ENCODE results near the gene TMEM80. TPM values are rescaled to one million over a fixed set of nuclear protein-coding genes. Genes with fewer than 3 reads are reported as not detected.

TMEM80 gene
- total and polyA plus RNA-seq, 4 donors, result 10.0 to 38.9 (median 22.9) TPM

- 66% methylated on average over 25 of the region's 27 CpGs for WGBS (ENCODE audit: insufficient coverage)
- Histone ChIP-seq H3K4me1 (ENCODE audit: control insufficient read depth, insufficient read depth, low read length) (peaks cover 17% of the 10 kb centered on the region), H3K27me3 (ENCODE audit: control insufficient read depth, insufficient read depth, low read length) (peaks cover 28% of the 10 kb centered on the region), H3K4me3 (ENCODE audit: low read depth, low read length) (no peak overlapping the region), H3K36me3 (ENCODE audit: control insufficient read depth, insufficient read depth, low read length) (peaks cover 57% of the 10 kb centered on the region), H3K27ac (ENCODE audit: low read depth, low read length) (no peak overlapping the region), H3K9me3 (ENCODE audit: control insufficient read depth, insufficient read depth, low read length) (no peaks in the 10 kb centered on the region)
- no peak for DNase-seq (ENCODE audit: low read depth in 4 of 6, low spot score in 6 of 6)
Measured at GRCh38 chr11:704781-705645, 9.4 kb downstream of the TMEM80 start.

GRCh38 chr11:705646-706438 lies 10.2 kb downstream of the TMEM80 start, which contains the start of gene EPS8L2:
TSS of gene EPS8L2 (plus strand) at chr11:706231. CDS start at chr11:709408, 3,177 bp downstream.
- no peak within 1 kb of the TSS for H3K4me3 ChIP-seq (ENCODE audit: low read depth, low read length)
- no peaks in the 10 kb centered on the region for H3K9me3 ChIP-seq (ENCODE audit: control insufficient read depth, insufficient read depth, low read length)
- peaks cover 28% of the 10 kb centered on the region for H3K27me3 ChIP-seq (ENCODE audit: control insufficient read depth, insufficient read depth, low read length)
- WGBS (ENCODE audit: insufficient coverage), result 9% methylated on average over 87 of the region's 90 CpGs
- peaks cover 23% of the 10 kb centered on the region for H3K4me1 ChIP-seq (ENCODE audit: control insufficient read depth, insufficient read depth, low read length)
- DNase-seq (ENCODE audit: low read depth in 4 of 6, low spot score in 6 of 6), result no peak
- H3K27ac ChIP-seq (ENCODE audit: low read depth, low read length), result no peak within 1 kb of the TSS
- H3K36me3 ChIP-seq (ENCODE audit: control insufficient read depth, insufficient read depth, low read length), result peaks cover 49% of the 10 kb centered on the region

- Histone ChIP-seq H3K4me1 (ENCODE audit: control insufficient read depth, insufficient read depth, low read length) (peaks cover 29% of the 10 kb centered on the region), H3K4me3 (ENCODE audit: low read depth, low read length) (no peak overlapping the region), H3K27me3 (ENCODE audit: control insufficient read depth, insufficient read depth, low read length) (peaks cover 28% of the 10 kb centered on the region), H3K9me3 (ENCODE audit: control insufficient read depth, insufficient read depth, low read length) (no peaks in the 10 kb centered on the region), H3K36me3 (ENCODE audit: control insufficient read depth, insufficient read depth, low read length) (peaks cover 45% of the 10 kb centered on the region), H3K27ac (ENCODE audit: low read depth, low read length) (no peak overlapping the region)
- WGBS (ENCODE audit: insufficient coverage), result 15% methylated on average over 18 of the region's 22 CpGs
- DNase-seq (ENCODE audit: low read depth in 4 of 6, low spot score in 6 of 6), result no peak
Measured at GRCh38 chr11:706439-706956, 10.9 kb downstream of the TMEM80 start.

GRCh38 chr11:706957-707816 lies 11.6 kb downstream of the TMEM80 start:
- Histone ChIP-seq H3K36me3 (ENCODE audit: control insufficient read depth, insufficient read depth, low read length) (peaks cover 38% of the 10 kb centered on the region), H3K4me1 (ENCODE audit: control insufficient read depth, insufficient read depth, low read length) (peaks cover 31% of the 10 kb centered on the region), H3K27me3 (ENCODE audit: control insufficient read depth, insufficient read depth, low read length) (peaks cover 28% of the 10 kb centered on the region), H3K9me3 (ENCODE audit: control insufficient read depth, insufficient read depth, low read length) (no peaks in the 10 kb centered on the region), H3K27ac (ENCODE audit: low read depth, low read length) (no peak overlapping the region), H3K4me3 (ENCODE audit: low read depth, low read length) (no peak overlapping the region)
- WGBS (ENCODE audit: insufficient coverage), result 43% methylated on average over 27 of the region's 30 CpGs
- no peak for DNase-seq (ENCODE audit: low read depth in 4 of 6, low spot score in 6 of 6)

- WGBS (ENCODE audit: insufficient coverage), result 64% methylated on average over 16 of the region's 16 CpGs
- no peak for DNase-seq (ENCODE audit: low read depth in 4 of 6, low spot score in 6 of 6)
- Histone ChIP-seq H3K9me3 (ENCODE audit: control insufficient read depth, insufficient read depth, low read length) (no peaks in the 10 kb centered on the region), H3K4me1 (ENCODE audit: control insufficient read depth, insufficient read depth, low read length) (peaks cover 34% of the 10 kb centered on the region), H3K27me3 (ENCODE audit: control insufficient read depth, insufficient read depth, low read length) (peaks cover 28% of the 10 kb centered on the region), H3K36me3 (ENCODE audit: control insufficient read depth, insufficient read depth, low read length) (peaks cover 31% of the 10 kb centered on the region), H3K4me3 (ENCODE audit: low read depth, low read length) (no peak overlapping the region), H3K27ac (ENCODE audit: low read depth, low read length) (no peak overlapping the region)
Measured at GRCh38 chr11:707817-708420, 12.3 kb downstream of the TMEM80 start.

GRCh38 chr11:708511-708910 lies 12.9 kb downstream of the TMEM80 start:
- H3K9me3 ChIP-seq (ENCODE audit: control insufficient read depth, insufficient read depth, low read length), result no peaks in the 10 kb centered on the region
- no peak overlapping the region for H3K4me3 ChIP-seq (ENCODE audit: low read depth, low read length)
- WGBS (ENCODE audit: insufficient coverage), result 89% methylated on average over 5 of the region's 7 CpGs
- peaks cover 28% of the 10 kb centered on the region for H3K27me3 ChIP-seq (ENCODE audit: control insufficient read depth, insufficient read depth, low read length)
- peaks cover 25% of the 10 kb centered on the region for H3K36me3 ChIP-seq (ENCODE audit: control insufficient read depth, insufficient read depth, low read length)
- peaks cover 33% of the 10 kb centered on the region for H3K4me1 ChIP-seq (ENCODE audit: control insufficient read depth, insufficient read depth, low read length)
- no peak for DNase-seq (ENCODE audit: low read depth in 4 of 6, low spot score in 6 of 6)
- H3K27ac ChIP-seq (ENCODE audit: low read depth, low read length), result no peak overlapping the region

- peaks cover 28% of the 10 kb centered on the region for H3K27me3 ChIP-seq (ENCODE audit: control insufficient read depth, insufficient read depth, low read length)
- H3K4me1 ChIP-seq (ENCODE audit: control insufficient read depth, insufficient read depth, low read length), result peaks cover 33% of the 10 kb centered on the region
- no peak for DNase-seq (ENCODE audit: low read depth in 4 of 6, low spot score in 6 of 6)
- H3K9me3 ChIP-seq (ENCODE audit: control insufficient read depth, insufficient read depth, low read length), result no peaks in the 10 kb centered on the region
- H3K27ac ChIP-seq (ENCODE audit: low read depth, low read length), result no peak overlapping the region
- peaks cover 17% of the 10 kb centered on the region for H3K36me3 ChIP-seq (ENCODE audit: control insufficient read depth, insufficient read depth, low read length)
- H3K4me3 ChIP-seq (ENCODE audit: low read depth, low read length), result no peak overlapping the region
- 71% methylated on average over 19 of the region's 27 CpGs for WGBS (ENCODE audit: insufficient coverage)
Measured at GRCh38 chr11:709109-709997, 13.7 kb downstream of the TMEM80 start.

GRCh38 chr11:714436-714835 lies 18.8 kb downstream of the TMEM80 start:
- peaks cover 19% of the 10 kb centered on the region for H3K4me1 ChIP-seq (ENCODE audit: control insufficient read depth, insufficient read depth, low read length)
- H3K36me3 ChIP-seq (ENCODE audit: control insufficient read depth, insufficient read depth, low read length), result no peaks in the 10 kb centered on the region
- H3K27me3 ChIP-seq (ENCODE audit: control insufficient read depth, insufficient read depth, low read length), result peaks cover 3% of the 10 kb centered on the region
- H3K9me3 ChIP-seq (ENCODE audit: control insufficient read depth, insufficient read depth, low read length), result no peaks in the 10 kb centered on the region
- WGBS (ENCODE audit: insufficient coverage), result 100% methylated on average over 1 of the region's 6 CpGs
- no peak overlapping the region for H3K4me3 ChIP-seq (ENCODE audit: low read depth, low read length)
- DNase-seq (ENCODE audit: low read depth in 4 of 6, low spot score in 6 of 6), result no peak
- no peak overlapping the region for H3K27ac ChIP-seq (ENCODE audit: low read depth, low read length)
